Trophoblast cell (in vitro differentiated cells and primary cell): ENCODE results near the gene FHOD3.

Experiments used
- DNase-seq, 2 donors: peaks; one replicate each; pipeline ENCODE4 v3.0.0-alpha.2; 2016
- H2AFZ ChIP-seq: 2 replicates; pipeline ENCODE4 v1.6.1; 2013; ENCODE audit warnings: low read length, moderate library complexity, mild to moderate bottlenecking; ENCODE audit not compliant: insufficient read depth, poor library complexity
- H2AK5ac ChIP-seq: 2 replicates; pipeline ENCODE4 v1.6.1; 2013; ENCODE audit warnings: mild to moderate bottlenecking, low read length
- H2BK120ac ChIP-seq: 2 replicates; pipeline ENCODE4 v1.6.1; 2013; ENCODE audit warnings: low read length, mild to moderate bottlenecking, moderate library complexity; ENCODE audit not compliant: insufficient read depth, poor library complexity
- H2BK12ac ChIP-seq: 2 replicates; pipeline ENCODE4 v1.6.1; 2013; ENCODE audit warnings: mild to moderate bottlenecking, low read length, moderate library complexity
- H2BK5ac ChIP-seq: 2 replicates; pipeline ENCODE4 v1.6.1; 2013; ENCODE audit warnings: low read length, low read depth, moderate library complexity, mild to moderate bottlenecking; ENCODE audit not compliant: poor library complexity
- H3K14ac ChIP-seq: 2 replicates; pipeline ENCODE4 v1.6.1; 2013; ENCODE audit warnings: mild to moderate bottlenecking, low read length
- H3K18ac ChIP-seq: 2 replicates; pipeline ENCODE4 v1.6.1; 2013; ENCODE audit warnings: mild to moderate bottlenecking, low read length
- H3K23ac ChIP-seq: 2 replicates; pipeline ENCODE4 v1.6.1; 2013; ENCODE audit warnings: low read length
- H3K27ac ChIP-seq: 2 replicates; pipeline ENCODE4 v1.5.1; 2013; ENCODE audit warnings: low read depth, mild to moderate bottlenecking, inconsistent platforms, low read length, moderate library complexity
- H3K27me3 ChIP-seq: 2 replicates; pipeline ENCODE4 v1.6.1; 2013; ENCODE audit warnings: inconsistent platforms, mild to moderate bottlenecking, low read length, moderate library complexity; ENCODE audit not compliant: insufficient read depth
- H3K36me3 ChIP-seq, 2 experiments: 1 replicate in 1 of 2; 2 replicates in 1 of 2; pipeline ENCODE4 v1.6.1; 2013; ENCODE audit warnings: low read length in 2 of 2, mild to moderate bottlenecking in 2 of 2, moderate library complexity in 1 of 2; ENCODE audit not compliant: insufficient read depth in 2 of 2, control insufficient read depth in 1 of 2
- H3K4ac ChIP-seq: 2 replicates; pipeline ENCODE4 v1.6.1; 2013; ENCODE audit warnings: low read depth, mild to moderate bottlenecking, low read length, moderate library complexity
- H3K4me1 ChIP-seq, 2 experiments: 1 replicate in 1 of 2; 2 replicates in 1 of 2; pipeline ENCODE4 v1.6.1; 2013; ENCODE audit warnings: low read length in 2 of 2, mild to moderate bottlenecking in 2 of 2, moderate library complexity in 1 of 2; ENCODE audit not compliant: insufficient read depth in 2 of 2, control insufficient read depth in 1 of 2
- H3K4me2 ChIP-seq: 2 replicates; pipeline ENCODE4 v1.6.1; 2013; ENCODE audit warnings: inconsistent platforms, mild to moderate bottlenecking, low read length, moderate library complexity
- H3K4me3 ChIP-seq: 2 replicates; pipeline ENCODE4 v1.5.1; 2013; ENCODE audit warnings: mild to moderate bottlenecking, low read depth, low read length, inconsistent platforms
- H3K79me1 ChIP-seq: one replicate; pipeline ENCODE4 v1.6.1; 2013; ENCODE audit warnings: low read length
- H3K79me2 ChIP-seq: 2 replicates; pipeline ENCODE4 v1.6.1; 2013; ENCODE audit warnings: low read length, mild to moderate bottlenecking; ENCODE audit not compliant: control insufficient read depth, insufficient read depth, poor library complexity
- H3K9ac ChIP-seq: 2 replicates; pipeline ENCODE4 v1.6.1; 2013; ENCODE audit warnings: mild to moderate bottlenecking, low read length
- H3K9me3 ChIP-seq: 2 replicates; pipeline ENCODE4 v1.6.1; 2013; ENCODE audit warnings: low read depth, mild to moderate bottlenecking, control low read depth, inconsistent platforms, low read length; ENCODE audit not compliant: insufficient read depth
- H4K12ac ChIP-seq: 2 replicates; pipeline ENCODE4 v1.6.1; 2013; ENCODE audit warnings: low read depth, mild to moderate bottlenecking, low read length, moderate library complexity
- H4K8ac ChIP-seq: 2 replicates; pipeline ENCODE4 v1.6.1; 2013; ENCODE audit warnings: low read depth, mild to moderate bottlenecking, low read length, moderate library complexity
- H4K91ac ChIP-seq: one replicate; pipeline ENCODE4 v1.6.1; 2013; ENCODE audit warnings: low read depth, mild to moderate bottlenecking, low read length, moderate library complexity
- WGBS: extraction: QIAGEN DNeasy Blood & Tissue Kit; methylation state at CpG from one replicate; pipeline ENCODE4 v1.1.7; 2013; ENCODE audit warnings: missing lambda C conversion rate; ENCODE audit not compliant: insufficient read length, insufficient coverage; ENCODE audit errors: extremely low coverage; 5-methylcytosine and 5-hydroxymethylcytosine counted together

FHOD3 gene

DNA sequence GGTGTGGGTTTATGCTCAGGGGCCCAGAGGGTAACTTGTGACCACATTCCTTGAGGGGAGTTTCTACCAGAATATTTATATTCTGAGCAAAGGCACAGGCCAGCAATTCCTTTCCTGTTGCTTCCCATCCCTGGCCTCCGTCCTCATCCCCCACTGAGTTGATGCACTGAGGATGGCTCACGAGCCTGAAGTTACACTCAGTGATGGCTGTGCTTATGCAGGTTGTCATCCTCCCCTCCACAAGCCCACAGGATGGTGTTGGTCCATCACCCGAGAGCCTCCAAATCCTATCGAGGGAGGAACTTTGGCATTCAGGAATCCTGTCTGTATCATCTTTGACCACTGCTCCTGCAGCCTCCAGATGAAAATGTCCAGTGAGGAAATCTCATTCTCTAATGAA lies 28.4 kb upstream of the FHOD3 start:
- Histone ChIP-seq H3K4ac (no peak overlapping the region), H4K91ac (no peak overlapping the region), H3K4me1 (no peaks in the 10 kb centered on the region), H2AFZ (no peak overlapping the region), H2BK12ac (no peak overlapping the region), H3K18ac (no peak overlapping the region), H3K14ac (no peak overlapping the region), H3K79me2 (no peaks in the 10 kb centered on the region), H2BK5ac (no peak overlapping the region), H3K27ac (no peak overlapping the region), H3K4me2 (no peak overlapping the region), H2AK5ac (no peak overlapping the region), H4K12ac (no peak overlapping the region), H3K36me3 (no peaks in the 10 kb centered on the region), H4K8ac (no peak overlapping the region), H3K79me1 (no peaks in the 10 kb centered on the region), H3K4me3 (no peak overlapping the region), H2BK120ac (no peak overlapping the region), H3K9me3 (no peaks in the 10 kb centered on the region), H3K23ac (no peak overlapping the region), H3K27me3 (no peaks in the 10 kb centered on the region), H3K9ac (no peak overlapping the region)
- WGBS = no CpG with 5 or more reads among the region's 4 CpGs
- DNase-seq = no peak

DNA sequence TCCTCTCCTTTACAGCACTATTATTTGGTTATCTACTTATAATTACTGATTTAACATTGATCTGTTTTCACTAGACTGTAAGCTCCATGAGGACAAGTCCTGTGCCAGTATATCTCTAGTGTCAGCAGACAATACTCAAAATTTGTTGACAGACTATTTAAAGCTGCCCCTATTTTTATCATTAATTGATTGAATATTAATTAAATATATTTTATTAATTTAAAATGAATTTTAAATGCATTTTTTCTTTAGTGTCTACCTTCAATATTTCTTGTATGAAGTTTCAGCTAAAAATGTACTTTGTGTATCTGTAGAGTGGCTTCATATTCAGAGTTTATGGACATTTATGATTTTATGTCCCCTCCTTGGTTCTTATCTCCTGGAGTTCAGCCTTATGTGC lies 26.4 kb upstream of the FHOD3 start:
- no peaks in the 10 kb centered on the region for H3K27me3 ChIP-seq
- no peak overlapping the region for H2BK120ac ChIP-seq
- no peak overlapping the region for H3K23ac ChIP-seq
- H3K4me2 ChIP-seq = no peak overlapping the region
- no peak overlapping the region for H2BK12ac ChIP-seq
- H3K18ac ChIP-seq = no peak overlapping the region
- no peak overlapping the region for H3K9ac ChIP-seq
- H3K4me1 ChIP-seq = no peaks in the 10 kb centered on the region
- H4K8ac ChIP-seq = no peak overlapping the region
- H2BK5ac ChIP-seq = no peak overlapping the region
- no peak overlapping the region for H3K4ac ChIP-seq
- no peaks in the 10 kb centered on the region for H3K36me3 ChIP-seq
- no peaks in the 10 kb centered on the region for H3K79me2 ChIP-seq
- DNase-seq = no peak
- no peak overlapping the region for H2AFZ ChIP-seq
- no peak overlapping the region for H3K4me3 ChIP-seq
- no peaks in the 10 kb centered on the region for H3K79me1 ChIP-seq
- H2AK5ac ChIP-seq = no peak overlapping the region
- no peaks in the 10 kb centered on the region for H3K9me3 ChIP-seq
- no peak overlapping the region for H4K91ac ChIP-seq
- H3K27ac ChIP-seq = no peak overlapping the region
- no peak overlapping the region for H3K14ac ChIP-seq
- no peak overlapping the region for H4K12ac ChIP-seq

DNA sequence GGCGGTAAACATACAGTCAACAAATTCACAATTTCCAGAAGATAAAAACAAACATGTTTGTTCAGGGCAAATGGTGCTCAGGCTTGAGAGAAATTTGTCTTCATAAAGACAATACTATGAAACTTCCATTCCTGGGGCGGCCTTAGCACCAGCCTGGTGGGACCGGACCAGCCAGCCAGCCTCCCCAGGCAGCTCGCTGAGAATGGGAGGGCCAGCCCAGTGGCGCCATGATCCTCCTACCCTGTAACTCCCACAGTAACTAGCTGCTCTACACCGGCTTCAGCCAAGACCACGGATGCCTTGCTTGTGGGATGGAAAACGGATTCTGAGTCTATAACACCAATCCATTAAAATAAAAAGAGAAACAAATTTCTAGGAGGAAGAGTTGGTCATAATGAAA lies 24.2 kb upstream of the FHOD3 start:
- Histone ChIP-seq H3K23ac (no peak overlapping the region), H2AK5ac (no peak overlapping the region), H3K27me3 (no peaks in the 10 kb centered on the region), H3K4ac (no peak overlapping the region), H3K14ac (no peak overlapping the region), H2BK12ac (no peak overlapping the region), H3K4me3 (no peak overlapping the region), H3K27ac (no peak overlapping the region), H3K36me3 (no peaks in the 10 kb centered on the region), H4K91ac (no peak overlapping the region), H2AFZ (no peak overlapping the region), H3K4me1 (no peaks in the 10 kb centered on the region), H3K79me1 (no peaks in the 10 kb centered on the region), H2BK5ac (no peak overlapping the region), H2BK120ac (no peak overlapping the region), H4K8ac (no peak overlapping the region), H3K9ac (no peak overlapping the region), H3K18ac (no peak overlapping the region), H4K12ac (no peak overlapping the region), H3K9me3 (no peaks in the 10 kb centered on the region), H3K79me2 (no peaks in the 10 kb centered on the region), H3K4me2 (no peak overlapping the region)
- WGBS = no CpG with 5 or more reads among the region's 8 CpGs
- no peak for DNase-seq

DNA sequence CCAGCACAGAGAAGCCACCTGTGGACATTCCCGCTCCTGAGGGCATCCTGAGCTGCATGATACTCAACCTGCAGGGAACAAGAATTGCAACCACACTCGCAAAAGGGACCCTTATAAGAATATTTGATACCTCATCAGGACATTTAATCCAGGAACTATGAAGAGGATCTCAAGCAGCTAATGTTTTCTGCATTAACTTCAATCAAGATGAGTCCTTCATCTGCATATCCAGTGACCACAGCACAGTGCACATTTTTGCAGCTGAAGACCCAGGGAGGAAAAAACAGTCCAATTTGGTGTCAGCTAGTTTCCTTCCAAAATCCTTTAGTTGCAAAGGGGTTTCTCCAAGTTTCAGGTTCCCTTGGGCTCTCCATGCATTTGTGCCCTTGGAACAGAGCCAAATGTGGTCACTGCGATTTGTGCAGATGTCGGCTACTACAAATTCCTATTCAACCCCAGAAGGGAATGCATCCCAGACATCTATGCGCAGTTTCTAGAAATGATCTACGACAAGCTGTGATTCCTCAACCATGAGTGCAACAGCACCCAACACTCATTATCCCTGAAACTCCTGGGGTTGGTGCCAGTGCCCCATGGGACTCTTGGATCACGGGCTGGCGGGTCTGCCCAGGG lies 23.3 kb upstream of the FHOD3 start:
- Histone ChIP-seq H3K27me3 (no peaks in the 10 kb centered on the region), H3K4me2 (no peak overlapping the region), H3K4me3 (no peak overlapping the region), H3K4ac (no peak overlapping the region), H2AK5ac (no peak overlapping the region), H3K23ac (no peak overlapping the region), H3K9me3 (no peaks in the 10 kb centered on the region), H3K4me1 (no peaks in the 10 kb centered on the region), H3K9ac (no peak overlapping the region), H3K36me3 (no peaks in the 10 kb centered on the region), H2AFZ (no peak overlapping the region), H3K79me2 (no peaks in the 10 kb centered on the region), H2BK5ac (no peak overlapping the region), H2BK12ac (no peak overlapping the region), H3K27ac (no peak overlapping the region), H4K91ac (no peak overlapping the region), H4K8ac (no peak overlapping the region), H3K79me1 (no peaks in the 10 kb centered on the region), H3K18ac (no peak overlapping the region), H4K12ac (no peak overlapping the region), H2BK120ac (no peak overlapping the region), H3K14ac (no peak overlapping the region)
- DNase-seq = no peak
- no CpG with 5 or more reads among the region's 8 CpGs for WGBS
